GM15510 (cell line): ENCODE data around the gene NBEAL2.

Source experiments
- POLR2A ChIP-seq: IDR thresholded peaks from 3 replicates; pipeline ENCODE4 v1.6.1; 2011; ENCODE audit warnings: borderline replicate concordance; ENCODE audit not compliant: insufficient read length; ENCODE audit errors: extremely low read depth

The NBEAL2 gene

DNA sequence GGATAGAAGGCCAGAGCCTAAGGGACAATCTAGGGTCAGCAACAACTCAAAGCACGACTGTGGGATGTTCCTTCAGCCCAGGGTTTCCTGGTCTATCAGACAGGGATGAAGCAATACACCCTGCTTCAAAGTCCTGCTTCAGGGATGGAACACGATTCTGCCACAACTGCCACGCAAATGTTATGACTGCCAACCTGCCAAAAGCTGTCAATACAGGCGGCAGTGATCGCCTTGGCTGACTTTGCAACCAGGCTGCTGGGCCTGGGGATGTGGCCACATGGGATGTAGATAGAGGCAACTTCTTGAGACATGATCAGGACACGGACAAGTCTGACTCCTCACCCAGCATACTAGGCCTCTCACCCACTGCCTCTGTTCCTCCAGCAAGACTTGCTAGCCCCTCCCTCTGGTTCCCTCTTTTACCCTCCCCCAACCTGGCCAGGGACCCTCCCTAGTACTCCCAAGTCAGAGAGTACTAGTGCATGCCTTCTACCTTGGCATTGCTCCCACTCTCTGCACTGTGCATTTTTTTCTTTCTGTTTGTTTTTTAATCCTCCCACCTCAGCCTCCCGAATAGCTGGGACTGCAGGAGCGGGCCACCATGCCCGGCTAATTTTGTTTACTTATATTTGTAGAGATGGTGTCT lies 10.6 kb upstream of the NBEAL2 start:
- no peak for TF ChIP-seq POLR2A

DNA sequence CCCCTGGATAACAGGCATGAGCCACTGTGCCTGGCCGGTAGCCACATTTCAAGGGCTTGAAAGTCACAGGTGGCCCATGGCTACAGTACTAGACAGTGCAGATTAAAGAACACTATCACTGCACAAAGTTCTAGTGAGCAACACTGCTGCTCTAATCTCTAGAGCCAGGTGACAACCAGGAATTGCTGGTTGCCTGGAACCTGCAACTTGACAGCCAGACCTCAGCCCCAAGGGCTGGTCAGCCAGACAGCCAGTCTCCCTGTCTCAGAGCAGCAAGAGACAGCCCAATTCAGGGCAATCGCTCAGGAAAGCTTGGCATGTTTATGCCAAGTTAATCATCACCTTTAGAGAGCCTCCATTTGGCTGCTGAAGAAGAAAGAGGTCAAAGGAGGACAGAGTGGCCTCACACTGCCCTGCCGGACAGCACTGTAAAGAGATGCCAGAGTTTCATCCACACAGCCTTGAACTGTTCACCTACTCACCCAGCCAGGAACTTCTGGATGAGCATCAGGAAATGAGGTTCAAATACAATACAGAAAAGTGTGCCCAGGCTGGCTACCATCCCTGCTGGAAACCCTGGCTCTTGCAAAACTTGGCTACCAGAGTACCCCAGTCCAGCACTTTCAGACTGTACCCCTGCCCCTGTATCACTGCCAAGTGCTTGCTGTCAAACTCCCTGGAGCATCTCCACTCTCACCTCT lies 8.9 kb upstream of the NBEAL2 start:
- no peak for TF ChIP-seq POLR2A

DNA sequence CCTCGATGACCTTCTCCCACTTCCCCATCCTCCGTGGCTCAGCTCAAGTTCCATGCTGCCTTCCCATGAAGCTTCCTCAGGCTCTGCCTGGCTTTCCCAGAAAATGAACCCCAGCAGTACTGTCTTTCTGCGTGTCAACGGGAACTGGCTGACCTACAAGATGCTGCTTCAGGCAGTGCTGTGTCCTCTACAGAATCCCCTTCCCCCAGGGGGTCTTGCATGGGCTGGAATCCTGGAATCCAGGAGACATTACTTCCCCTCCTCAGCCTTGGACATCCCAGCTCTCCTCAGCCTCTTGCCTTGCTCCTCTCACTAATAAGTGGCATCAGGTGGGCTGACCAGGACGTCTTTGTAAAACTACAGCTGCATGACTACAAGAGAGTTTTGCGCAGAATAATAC lies 8.3 kb upstream of the NBEAL2 start:
- no peak for TF ChIP-seq POLR2A

DNA sequence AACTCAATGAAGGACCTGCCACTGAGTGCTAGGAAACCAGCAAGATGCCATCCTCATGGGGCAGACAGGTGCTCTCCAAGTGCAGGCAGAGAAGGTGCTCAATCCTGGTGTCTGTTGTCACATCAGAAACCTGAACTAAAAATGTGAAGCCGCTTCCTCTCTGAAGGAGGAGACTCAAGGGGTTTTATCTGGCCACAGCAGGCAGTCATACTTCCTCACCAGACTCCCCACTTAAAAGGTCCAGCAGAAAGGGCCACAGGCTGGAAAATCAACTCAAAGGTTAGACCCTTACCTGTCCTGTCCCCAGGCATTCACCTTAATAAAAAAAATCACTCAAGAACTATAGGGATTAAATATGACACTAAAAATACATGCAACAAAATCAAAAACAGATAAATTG lies 7.7 kb upstream of the NBEAL2 start:
- no peak for TF ChIP-seq POLR2A

DNA sequence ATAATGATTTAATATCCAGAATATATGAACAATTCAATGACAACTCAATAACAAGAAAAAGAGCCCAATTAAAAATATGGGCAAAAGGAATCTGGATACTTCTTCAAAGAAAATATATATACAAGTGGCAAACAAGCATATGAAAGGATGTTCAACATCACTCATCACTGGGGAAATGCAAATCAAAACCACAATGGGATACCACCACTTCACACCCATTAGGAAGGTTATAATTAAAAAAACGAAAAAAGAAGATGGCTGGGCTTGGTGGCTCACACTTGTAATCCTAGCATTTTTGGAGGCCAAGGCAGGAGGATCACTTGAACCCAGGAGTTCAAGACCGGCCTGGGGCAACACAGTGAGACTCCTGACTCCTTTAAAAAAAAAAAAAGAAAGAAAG lies 7.1 kb upstream of the NBEAL2 start:
- TF ChIP-seq POLR2A = no peak

DNA sequence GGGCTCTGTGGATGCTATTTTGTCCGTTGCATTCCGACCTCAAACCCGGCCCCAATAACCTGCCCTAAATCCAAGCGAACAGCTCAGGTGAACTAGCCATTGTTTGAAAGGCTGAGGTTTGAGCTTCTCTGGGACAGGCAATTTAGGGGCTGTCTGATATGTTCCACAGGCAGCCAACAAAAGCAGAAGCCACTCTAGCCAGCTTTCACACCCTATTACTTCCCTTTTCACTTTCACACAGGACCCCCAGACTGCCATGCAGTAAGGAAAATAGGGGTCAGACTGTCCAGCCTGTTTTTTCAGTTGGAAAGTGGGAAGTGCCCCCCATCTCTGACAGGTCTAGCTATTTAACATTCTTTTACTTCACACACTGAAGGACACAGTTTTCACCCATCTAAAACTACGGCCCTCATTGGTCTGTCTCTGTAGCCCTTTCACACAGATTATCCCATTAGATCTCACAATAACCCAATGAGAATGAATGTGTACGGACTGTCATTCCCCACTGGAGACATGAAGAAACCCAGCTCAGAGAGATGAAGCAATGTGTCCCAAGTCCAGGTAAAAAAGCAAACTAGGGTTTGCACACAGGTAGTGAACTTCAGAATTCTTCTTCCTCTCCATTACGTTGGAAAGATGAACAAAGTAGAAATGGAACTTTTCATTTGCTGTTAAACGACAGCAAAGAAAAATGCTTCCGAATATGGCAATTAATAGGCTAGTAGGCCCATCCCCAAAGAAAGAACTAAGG lies 4.9 kb upstream of the NBEAL2 start:
- TF ChIP-seq POLR2A = no peak

DNA sequence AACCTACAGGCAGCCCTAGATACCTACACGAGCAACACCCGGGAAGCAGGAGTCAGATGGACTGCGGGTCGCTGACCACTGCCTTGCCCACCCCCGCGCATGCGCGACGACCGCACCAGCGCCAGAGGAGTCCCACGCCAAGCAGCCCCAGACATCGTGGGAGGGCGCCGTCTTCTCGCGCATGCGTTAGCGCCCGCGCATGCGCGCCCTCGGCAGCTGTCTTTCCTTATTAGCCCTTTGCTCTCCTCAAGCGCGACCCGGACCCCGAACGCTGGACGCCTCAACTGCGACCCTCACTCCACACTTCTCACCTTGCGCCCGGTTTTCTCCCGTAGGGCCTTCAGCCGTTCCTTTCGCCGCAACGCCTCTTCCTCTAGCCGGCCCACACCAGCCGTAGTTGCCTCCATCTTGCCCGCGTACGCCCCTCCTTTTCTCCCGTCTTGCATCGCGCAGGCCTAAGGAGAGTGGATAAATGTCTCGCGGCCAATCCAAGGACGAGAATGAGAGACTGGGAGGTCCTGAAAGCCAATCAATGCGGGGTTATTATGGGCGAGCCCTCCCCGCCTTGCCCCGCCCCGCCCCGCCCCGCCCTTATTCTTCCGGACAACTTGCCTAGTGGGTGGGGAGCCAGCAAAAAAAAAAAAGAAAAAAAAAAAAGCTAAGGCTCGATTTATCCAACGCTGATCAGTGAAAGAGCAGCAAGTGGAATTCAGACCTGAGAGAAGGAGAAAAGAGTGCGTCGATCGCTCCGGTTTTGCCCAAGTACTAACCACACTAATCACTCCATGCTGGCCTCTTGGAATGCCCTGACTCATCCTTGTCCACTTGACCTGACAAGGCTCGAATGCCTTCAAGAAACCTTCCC lies 2.9 kb upstream of the NBEAL2 start, which contains the start of gene CCDC12:
CCDC12 (minus strand) TSS at position 420 of the 865 bp plus-strand sequence; CDS start at position 407, 13 bp downstream.
- peak; percentile 67 for TF ChIP-seq POLR2A

DNA sequence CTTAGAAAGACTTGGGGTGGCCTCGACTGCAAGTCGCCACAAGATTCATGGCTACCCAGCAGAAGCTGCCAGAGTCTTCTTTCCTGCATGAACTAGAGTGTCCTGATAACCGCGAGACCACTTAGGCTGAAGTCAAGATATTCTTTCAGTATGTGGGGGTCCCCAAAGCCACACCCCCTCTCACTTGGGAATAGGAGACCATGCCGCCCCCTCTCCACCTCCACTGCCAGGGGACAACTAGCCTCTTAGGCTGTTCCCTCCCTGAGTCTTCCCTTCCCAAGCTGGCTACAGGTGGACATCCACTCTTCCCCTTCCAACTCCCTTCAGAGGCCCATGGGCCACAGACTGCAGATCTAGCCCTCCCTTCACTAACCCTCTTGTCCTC lies 1.7 kb upstream of the NBEAL2 start:
- TF ChIP-seq POLR2A = no peak

DNA sequence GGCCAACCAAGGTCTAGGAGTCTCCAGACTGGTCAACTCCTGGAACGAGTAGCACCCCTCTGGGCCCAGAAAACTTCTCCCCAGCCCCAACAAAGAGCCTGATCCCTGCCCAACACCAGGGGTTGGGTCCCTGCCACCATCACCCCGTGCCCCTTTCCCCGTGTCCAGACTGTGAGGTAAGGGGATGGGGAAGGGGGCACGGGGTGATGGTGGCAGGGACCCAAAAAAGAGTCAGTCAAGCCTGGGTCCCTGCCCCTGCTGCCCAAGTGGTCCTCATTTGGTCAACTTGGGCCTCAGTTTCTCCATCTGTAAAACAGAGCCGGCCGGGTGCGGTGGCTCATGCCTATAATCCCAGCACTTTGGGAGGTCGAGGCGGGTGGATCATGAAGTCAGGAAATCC lies 1.1 kb upstream of the NBEAL2 start:
- no peak for TF ChIP-seq POLR2A

DNA sequence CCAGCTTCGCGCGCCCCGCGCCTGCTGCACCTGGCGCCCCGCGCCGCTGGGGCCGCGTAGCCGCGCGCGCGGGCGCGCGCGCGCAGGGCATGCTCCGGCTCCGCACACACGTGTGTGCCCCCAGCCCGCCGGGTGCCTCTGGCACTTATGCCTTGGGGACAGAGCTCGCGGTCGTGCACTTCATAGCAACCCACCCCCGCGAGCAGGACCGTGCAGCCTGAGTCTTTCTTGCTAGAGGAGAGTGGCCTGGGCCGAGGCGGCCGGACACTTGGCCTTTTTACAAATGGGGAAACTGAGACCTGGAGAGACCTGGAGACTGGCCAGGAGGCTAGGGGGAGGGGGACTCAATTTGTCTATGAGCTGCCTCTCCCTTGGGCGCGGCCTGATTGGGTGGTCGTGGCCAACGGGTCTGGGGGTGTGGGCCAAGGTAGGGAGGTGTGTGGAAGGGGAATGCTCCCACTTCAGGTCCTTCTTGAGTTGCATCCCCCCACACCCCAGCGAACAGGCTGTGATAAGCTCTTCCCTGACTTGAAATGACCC lies 562 bp downstream of the NBEAL2 start:
- TF ChIP-seq POLR2A = no peak

DNA sequence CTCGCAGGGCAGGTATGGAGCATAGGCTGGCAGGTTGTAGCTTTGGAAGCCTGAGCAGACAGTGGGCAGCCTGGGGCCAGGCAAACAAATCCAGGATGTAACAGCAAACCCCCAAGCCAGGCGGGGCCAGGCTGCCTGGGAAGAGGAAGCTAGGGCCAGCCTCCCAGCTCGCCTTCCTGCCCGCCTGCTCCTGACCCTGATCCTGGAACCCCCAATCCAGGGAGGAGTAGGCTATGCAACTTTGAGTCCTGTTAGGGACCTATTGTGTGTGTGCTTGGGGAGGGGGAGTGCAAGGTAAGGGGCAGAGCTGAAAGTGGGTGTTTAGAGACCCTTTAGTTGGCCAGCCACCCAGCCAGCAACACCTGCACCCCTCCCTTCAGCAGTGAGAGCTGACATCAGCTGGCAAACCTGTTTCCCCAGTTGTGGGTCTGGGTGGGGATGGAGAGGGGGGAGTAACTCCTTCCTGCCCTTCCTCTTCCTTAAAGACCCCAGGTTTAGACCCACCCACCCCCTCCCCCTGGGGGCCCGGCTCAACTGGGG lies 2.5 kb downstream of the NBEAL2 start:
- no peak for TF ChIP-seq POLR2A

DNA sequence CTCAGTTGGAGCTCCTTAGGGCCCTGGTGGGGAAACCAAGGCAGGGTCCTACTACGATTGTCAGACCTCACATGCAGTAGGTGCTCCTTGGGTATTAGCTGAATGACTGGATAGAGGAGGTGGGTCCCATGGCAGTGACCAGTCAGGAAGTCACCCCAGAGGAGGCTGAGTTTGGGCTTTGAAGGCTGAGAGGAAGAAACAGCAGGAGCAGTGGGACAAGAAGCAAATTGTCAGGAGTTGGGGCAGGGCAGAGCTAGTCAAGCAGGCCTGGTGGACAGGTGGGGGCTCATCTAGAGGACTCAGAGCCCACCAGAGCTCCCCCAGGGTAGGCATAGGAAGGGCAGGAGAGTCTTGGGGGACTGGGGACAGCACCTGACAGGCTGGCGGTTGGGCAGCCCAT lies 3.1 kb downstream of the NBEAL2 start:
- TF ChIP-seq POLR2A = no peak

DNA sequence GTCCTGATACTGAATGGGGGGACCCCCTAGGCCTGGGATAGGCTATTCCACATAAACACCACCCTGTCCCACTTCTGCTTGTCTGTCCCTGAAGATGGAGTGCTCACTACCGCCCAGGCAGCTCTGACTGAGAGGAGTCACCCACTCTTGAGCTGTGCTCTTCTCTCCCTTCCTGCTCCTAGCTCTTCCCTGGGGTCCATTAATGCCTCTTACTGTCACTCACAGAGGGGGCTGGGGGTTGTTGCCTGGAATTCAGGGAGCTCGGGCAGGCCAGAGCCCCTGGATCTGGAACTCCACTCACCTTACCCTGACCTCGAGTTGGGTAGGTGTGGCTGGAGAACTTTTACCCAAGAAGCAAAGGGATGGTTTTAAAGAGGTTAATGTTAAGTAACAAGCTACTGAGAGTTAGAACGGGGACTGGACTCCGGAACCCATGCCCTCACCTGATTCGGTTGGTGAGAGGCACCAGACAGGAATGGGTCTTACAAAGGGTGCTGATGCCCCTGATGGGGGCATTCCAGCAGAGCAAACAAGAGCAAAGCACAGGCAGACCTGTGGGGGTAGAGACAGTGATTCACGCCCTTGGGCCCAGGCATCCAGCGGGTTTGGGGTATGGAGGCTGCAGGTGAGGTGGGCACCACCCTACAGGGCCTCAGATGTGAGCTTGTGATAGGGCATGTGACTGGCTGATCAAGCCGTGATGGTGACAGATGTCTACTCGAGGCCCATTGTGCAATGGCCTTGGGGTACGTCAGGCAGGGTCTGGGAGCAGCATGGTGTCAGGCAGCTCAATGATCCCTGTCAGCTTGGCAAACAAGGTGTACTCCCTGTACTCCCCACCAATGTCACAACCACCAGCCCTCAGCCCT lies 5.4 kb downstream of the NBEAL2 start:
- TF ChIP-seq POLR2A = no peak
